ENCODE measurements around the gene UNK.
A peak's percentile ranks its signal among the peaks of the same experiment; 100 is the strongest.

DNA sequence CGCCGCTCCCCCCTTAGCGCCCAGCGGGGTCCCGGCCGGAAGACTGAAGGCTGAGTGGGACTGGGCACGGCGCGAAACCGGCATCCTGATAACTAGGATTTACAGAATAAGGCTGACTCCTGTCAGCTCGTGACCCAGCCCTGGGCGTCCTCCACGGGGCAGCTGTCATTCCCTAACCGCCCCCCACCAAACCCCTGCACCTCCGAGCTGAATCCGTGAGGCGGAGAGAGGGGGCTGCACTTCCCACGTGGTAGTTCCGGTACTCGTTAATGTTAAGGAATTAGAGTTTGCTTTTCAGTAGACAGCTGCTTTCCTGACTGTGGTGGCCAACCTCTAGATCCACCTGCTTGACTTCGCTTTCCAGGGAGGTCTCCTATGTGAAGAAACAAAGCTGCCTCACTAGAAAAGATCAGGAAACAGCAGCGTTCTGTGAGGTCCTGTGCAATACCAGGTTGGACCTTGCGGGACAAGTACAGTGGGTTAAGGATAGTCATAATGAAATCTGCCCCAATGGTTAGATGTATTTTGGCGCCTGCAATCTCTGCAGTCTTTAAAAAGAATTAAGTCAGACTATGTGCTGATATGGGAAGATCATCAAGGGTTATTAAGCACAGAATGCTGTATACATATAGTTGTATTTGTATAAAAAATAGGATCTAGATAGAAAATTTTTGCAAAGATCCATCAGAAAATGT, 71.6 kb downstream of the UNK start:
- TF ChIP-seq, protein P1, sequence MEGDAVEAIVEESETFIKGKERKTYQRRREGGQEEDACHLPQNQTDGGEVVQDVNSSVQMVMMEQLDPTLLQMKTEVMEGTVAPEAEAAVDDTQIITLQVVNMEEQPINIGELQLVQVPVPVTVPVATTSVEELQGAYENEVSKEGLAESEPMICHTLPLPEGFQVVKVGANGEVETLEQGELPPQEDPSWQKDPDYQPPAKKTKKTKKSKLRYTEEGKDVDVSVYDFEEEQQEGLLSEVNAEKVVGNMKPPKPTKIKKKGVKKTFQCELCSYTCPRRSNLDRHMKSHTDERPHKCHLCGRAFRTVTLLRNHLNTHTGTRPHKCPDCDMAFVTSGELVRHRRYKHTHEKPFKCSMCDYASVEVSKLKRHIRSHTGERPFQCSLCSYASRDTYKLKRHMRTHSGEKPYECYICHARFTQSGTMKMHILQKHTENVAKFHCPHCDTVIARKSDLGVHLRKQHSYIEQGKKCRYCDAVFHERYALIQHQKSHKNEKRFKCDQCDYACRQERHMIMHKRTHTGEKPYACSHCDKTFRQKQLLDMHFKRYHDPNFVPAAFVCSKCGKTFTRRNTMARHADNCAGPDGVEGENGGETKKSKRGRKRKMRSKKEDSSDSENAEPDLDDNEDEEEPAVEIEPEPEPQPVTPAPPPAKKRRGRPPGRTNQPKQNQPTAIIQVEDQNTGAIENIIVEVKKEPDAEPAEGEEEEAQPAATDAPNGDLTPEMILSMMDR (IDR thresholded peaks at IDR 0.05): peak; percentile 2
- TF ChIP-seq EZH2 (IDR thresholded peaks at IDR 0.05; ENCODE audit: borderline replicate concordance, insufficient read depth, low read depth, low read length, poor library complexity, severe bottlenecking): no peak

Measured in B cell (primary cell).